HG03097 (cell line): Measurements from ENCODE around the gene ERCC1.

Source experiments
- ATAC-seq: cut with Tn5 transposase; IDR thresholded peaks from one replicate; pipeline ENCODE4 v1.9.1; 2021; ENCODE audit not compliant: unreplicated experiment, low FRiP score

Gene ERCC1

GRCh38 chr19:45406226-45407090 lies 17.3 kb downstream of the ERCC1 start, which contains the start of gene POLR1G:
TSS of gene POLR1G (plus strand) at chr19:45406644. CDS start at chr19:45406697, 53 bp downstream.
- ATAC-seq = peak; percentile 64

- ATAC-seq = peak; percentile 42
These were observed 18.1 kb downstream of the ERCC1 start for GRCh38 chr19:45405435-45406225.

GRCh38 chr19:45404557-45405434 lies 18.9 kb downstream of the ERCC1 start, which contains the start of gene PPP1R13L:
TSS of gene PPP1R13L (minus strand) at chr19:45405069. CDS start at chr19:45398318, 6,751 bp downstream.
- ATAC-seq = peak; percentile 29

- no peak for ATAC-seq
These were observed 19.7 kb downstream of the ERCC1 start for GRCh38 chr19:45403781-45404556.

- no peak for ATAC-seq
These were observed 20.4 kb downstream of the ERCC1 start for GRCh38 chr19:45403272-45403671.

- ATAC-seq = no peak
These were observed 21.2 kb downstream of the ERCC1 start for GRCh38 chr19:45402298-45403061.

- no peak for ATAC-seq
These were observed 21.9 kb downstream of the ERCC1 start for GRCh38 chr19:45401815-45402214.

GRCh38 chr19:45400192-45400591 lies 23.5 kb downstream of the ERCC1 start:
- no peak for ATAC-seq

GRCh38 chr19:45395821-45396617 lies 27.7 kb downstream of the ERCC1 start:
- no peak for ATAC-seq

- no peak for ATAC-seq
These were observed 31.6 kb downstream of the ERCC1 start for GRCh38 chr19:45391871-45392665.

- no peak for ATAC-seq
These were observed 32.4 kb downstream of the ERCC1 start for GRCh38 chr19:45391346-45391745.

GRCh38 chr19:45385392-45386221 lies 38.1 kb downstream of the ERCC1 start:
- no peak for ATAC-seq

- no peak for ATAC-seq
These were observed 41.3 kb downstream of the ERCC1 start for GRCh38 chr19:45382426-45382825.

- ATAC-seq = no peak
These were observed 43.6 kb downstream of the ERCC1 start for GRCh38 chr19:45380107-45380506.

GRCh38 chr19:45376045-45376724 lies 47.5 kb downstream of the ERCC1 start:
- ATAC-seq = no peak
